DMS153 treated with DMSO at 0.1 percent for 48 hours (cell line): ENCODE data around the gene ST8SIA5.

ENCODE experiments used
- DNase-seq: peaks from one replicate; lab custom pipeline; 2025; ENCODE audit not compliant: unreplicated experiment; lab: John Stamatoyannopoulos, UW

ST8SIA5 gene

DNA sequence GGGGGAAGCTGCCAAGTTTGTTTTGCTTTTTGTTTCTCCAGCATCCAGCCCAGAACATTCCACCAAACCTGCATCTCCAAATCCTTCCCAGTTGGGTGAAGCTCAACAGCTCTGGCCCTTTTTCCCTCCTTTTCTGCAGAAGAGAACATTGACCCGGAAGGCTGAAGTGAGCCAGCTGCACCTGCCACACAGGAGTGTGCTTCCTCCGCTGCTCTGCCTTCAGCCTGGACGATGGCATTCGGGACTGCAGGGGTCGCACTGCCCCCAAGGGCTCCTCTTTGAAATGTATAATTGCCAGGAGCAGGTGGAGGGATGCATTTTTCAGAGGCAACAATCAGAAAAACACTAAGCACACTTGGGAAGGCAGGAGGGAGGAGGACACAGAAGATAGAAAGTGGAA is 41.8 kb downstream of the ST8SIA5 start:
- no peak for DNase-seq

DNA sequence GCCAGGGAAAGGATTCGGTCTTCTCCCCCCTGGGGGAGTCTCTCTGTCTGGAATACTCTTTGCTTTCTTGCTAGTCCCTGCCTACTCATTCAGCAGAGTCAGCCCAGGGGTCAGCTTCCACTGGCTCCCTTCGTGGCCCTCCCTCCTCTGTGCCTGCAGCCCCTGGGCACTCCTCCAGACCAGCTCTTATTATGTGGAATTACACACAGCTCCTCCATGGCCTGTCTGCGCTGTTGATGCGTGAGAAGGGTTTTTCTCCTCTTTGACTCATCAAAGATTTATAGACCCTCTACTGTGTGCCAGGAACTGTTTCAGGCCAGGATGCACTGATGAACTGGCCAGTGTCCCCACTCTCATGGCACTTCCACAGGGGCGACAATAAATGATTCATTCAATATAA is 44.4 kb downstream of the ST8SIA5 start:
- DNase-seq = no peak

DNA sequence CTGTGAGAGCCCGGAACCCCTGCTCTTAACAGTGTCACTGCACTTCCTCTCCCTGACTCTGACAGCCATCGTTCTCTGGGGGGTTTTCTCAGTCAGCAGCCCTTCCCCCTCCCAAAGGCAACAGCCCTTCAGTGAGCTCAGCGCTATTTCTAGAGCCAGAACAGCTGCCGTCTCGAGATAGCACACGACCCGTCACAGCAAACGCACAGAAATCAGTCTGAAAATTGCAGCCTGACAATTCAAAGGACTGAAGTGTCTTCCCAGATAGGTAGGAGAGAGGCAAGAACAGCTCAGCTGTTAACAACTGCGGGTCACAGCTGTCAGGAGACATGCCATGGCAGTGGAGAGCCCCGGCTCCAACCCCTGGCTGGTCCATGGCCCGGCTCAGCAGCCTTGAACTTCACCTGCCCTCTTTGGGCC is 45.4 kb downstream of the ST8SIA5 start:
- no peak for DNase-seq

DNA sequence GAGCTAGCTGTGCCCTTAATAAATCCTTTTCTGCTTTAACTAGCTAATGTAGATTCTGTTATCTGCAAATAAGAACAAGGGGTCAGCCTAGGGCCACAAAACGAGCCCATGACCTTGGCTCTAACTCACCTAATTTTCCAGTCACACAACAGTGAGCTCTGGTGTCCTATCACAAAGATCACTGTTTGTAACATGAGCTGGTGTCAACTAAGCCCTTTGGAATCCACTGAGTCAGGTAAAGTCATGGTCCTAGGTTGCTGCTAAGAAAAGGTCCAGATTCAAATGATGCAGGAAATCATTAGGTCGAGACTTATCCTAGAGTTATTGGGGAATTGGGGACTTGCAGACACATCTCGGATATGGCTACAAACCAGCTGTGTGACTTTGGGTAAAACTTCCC is 49.9 kb downstream of the ST8SIA5 start:
- DNase-seq = no peak

DNA sequence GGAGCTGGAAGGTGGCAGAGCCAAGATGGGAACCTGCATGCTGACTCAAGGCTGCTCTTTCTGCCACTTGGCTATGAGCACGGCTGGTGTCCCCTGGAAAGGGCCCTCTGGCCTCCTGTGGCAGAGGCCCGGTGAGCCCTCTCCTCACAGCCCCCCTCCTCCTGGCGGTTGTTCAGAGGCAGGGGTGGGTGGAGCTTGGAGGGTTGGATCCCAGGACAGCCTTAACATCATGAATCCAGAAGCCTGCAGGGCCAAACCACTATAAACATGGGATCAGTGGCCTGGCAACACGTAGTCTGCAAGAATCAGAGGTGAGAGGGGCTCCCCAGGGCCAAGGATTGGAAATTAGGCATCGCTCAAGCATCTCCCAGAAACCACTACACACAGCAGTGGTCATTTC is 51.3 kb downstream of the ST8SIA5 start:
- no peak for DNase-seq

DNA sequence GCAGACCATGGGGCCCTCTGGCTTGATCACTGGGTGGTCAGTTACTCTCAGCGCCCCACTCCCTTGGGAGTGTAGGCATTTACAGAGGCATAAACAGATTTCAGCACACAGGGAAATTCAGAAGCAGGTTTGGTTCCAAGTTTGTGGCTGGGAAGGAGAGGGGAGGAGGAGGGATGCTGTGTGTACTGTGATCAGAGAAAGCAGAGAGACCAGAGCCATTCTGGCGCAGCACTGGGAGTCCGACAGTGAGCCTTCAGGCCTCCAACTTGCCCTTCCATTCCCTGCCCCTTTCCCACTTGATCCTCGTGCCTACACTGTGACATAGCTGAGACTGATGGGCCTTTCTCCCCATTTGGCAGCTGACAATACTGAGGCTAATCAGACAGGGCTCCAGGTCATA is 52.0 kb downstream of the ST8SIA5 start:
- DNase-seq = no peak

DNA sequence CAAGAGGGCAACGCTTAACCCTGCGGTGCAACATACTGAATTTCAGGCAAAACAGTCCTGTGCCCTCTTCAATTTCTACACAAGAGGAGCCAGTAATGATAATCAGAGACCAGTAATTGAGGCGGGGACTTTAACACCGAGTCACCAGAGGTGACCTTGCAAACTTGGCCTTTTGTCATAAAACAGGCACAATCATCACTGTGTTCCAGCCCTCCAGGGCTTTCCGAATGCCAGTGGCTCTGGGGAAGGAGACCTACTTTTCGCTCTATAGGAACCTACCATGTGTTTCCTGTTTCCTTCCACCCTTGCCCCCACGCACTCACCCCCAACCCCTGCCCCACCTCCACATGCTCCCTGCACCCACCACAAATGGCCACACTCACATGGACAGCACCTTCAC is 52.7 kb downstream of the ST8SIA5 start:
- DNase-seq = no peak

DNA sequence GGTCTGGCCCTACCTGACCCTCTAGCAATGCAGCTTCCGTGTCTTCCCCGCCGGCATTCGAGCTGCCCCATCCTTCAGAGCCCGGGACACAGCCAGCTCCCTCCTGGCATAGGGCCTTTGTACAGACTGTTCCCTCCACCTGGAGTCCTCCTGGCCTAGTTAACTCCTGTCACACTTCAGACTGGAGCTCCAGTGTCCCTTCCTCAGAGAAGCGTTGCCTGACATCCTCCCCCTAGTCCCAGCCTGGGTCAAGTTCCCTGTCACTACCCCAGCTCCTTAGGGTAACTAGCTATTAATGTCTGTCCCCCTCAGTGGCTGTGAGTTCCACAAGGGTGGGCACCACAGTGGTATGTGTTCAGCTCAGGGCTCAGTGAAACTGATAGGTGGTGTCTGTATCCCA is 54.4 kb downstream of the ST8SIA5 start:
- DNase-seq = no peak

DNA sequence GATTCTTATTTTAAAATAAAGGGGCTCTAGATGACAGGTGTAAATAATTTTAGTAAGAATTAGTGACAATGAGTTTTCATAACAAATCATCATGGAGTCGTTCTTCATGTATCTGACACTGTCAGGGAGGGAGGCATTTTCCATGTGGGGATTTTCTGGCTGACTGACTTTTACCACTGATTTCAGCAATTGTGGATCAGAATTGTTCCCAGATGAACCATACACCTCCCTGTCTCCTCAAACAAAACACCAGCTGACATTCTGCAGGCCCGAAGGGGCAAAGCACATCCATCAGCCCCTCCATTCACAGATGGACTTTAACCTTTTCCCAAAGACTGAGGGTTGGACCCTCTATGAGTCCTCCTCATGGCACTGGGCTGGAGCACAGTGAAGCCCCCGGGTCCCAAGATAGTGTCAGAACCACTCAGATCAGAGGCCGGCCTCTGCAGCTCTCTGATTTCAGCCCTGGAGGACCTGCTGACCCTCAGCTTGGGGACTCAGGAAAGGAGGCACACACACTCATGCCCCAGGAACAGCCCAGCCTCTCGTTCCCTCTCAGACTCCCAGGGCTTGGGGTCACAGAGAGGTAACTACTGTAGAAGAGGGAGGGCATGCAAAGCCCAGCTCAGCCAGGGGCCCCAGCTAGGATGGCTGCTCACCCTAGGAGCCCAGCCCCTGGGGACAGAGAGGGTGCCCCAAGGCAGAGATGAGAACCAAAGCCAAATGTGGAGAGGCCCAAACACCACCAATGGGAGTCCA is 56.6 kb downstream of the ST8SIA5 start:
- DNase-seq = no peak

DNA sequence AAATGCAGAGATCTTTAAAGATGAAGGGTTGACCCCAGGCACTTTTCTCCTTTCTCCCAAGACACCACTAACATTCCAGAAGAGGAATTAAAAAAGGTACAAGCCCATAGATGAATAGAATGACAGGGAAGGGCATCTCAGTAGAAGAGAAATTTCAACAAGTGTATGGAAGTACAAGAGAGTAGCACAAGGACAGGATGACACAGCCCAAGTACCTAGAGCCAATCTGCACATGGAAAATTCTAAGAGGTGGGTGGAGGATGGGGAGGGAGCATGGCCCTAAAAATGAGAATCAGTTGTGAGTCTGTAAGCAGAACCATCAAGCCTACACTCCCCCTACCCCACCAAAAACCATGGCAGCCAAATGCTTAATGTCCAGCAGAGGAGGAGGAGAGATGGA is 60.2 kb downstream of the ST8SIA5 start:
- no peak for DNase-seq

DNA sequence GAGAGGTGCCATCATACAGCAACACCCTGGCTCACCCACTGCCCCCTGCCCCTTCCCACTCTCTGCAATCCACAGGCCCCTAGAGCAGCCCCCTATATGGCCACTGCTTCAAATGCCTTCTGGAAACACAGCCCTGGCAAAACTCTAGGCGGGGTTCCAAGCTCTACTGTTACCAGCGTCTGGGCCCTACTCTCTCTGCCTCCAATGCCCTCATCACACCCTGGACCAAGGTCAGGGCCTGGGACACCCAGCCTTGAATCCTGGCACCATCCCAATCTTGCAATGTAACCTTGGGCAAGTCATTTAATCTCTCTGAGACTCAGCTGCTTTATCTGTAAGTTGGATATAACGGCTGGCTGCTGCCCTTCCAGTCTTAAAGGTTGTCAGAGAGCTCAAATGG is 60.6 kb downstream of the ST8SIA5 start:
- DNase-seq = no peak

DNA sequence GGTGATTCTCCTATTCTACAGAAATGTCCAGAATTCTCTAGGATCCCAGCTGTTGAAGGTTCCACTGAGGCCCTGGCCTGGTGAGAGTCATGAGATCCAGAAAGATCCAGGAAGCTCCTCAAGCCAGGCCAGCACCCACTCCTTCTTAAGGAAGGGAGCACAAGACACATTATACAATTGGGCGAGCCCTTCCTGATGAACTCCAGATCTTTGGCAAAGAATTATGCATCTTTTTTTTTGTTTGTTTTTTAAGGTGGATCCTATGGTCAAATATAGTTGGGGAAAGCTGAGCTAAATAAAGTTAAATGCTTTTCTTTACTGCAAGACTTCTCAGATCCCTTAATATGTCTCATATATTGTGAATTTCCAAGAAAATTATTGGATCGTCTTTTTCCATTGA is 62.9 kb downstream of the ST8SIA5 start:
- DNase-seq = no peak

DNA sequence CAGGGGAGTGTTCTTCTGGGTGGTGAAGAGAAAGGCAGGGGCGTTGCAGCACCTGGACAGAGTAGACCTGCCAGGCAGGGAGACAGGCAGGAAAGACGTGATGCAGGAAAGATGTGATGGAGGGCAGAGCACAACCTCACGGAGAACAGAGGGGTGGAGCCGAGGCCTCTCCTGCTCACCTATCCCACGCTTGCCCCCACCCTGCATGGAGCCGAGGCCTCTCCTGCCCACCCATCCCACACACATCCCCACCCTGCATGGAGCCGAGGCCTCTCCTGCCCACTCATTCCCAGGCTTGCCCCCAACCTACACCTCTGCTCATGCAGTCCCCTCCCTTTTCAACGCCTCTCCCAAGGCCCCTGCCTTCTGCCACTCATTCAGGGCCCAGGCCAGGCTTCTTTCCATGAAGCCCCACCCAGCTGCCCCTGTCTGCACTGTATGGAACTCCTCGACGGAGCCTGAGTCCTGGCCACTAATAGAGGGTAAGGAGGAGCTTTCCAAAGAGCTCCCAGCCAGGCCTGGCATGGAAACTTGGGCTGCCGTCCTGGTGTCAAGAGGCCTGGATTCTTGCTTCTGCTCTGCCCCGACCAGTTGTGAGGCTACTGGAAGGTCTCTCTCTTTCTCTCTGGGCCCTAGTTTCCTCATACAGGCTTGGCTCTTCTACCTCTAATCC is 67.9 kb downstream of the ST8SIA5 start:
- DNase-seq = no peak

DNA sequence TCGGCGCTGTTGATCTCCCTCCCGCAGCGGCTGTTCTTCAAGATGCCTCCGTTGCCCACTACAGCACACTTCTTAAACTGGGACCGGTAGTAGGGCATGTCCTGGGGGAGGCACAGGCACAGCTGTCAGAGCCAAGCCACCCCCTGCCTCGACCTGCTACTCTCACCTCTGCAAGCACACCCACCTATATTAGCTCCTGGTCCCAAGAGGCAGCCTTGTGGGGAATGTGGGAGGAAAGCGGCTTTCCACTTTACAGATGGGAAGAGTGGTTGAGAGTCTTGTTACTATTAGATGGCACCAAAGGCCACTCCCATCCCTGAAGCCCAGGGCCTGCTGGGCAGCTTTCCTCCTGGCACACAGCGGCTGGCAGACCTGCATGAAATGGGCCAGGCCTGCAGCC is 70.7 kb downstream of the ST8SIA5 start:
- no peak for DNase-seq

DNA sequence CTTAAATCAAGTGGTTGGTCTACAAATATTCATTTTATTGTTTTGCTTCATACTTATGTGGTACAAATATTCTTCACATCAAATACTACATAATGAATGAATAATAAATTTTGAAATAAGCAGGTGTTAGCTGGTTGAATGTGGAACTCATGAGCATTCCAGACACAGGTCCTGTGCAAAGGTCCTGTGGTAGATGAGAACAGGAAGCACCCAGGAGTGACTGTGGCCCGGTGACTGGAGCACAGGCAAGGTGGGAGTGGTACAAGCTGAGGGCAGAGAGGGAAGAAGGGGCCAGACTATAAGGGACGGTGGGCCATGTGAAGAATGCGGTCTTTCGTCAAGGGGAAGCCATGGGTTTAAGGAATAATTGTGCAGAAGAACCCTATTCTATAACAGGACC is 73.6 kb downstream of the ST8SIA5 start:
- DNase-seq = no peak

DNA sequence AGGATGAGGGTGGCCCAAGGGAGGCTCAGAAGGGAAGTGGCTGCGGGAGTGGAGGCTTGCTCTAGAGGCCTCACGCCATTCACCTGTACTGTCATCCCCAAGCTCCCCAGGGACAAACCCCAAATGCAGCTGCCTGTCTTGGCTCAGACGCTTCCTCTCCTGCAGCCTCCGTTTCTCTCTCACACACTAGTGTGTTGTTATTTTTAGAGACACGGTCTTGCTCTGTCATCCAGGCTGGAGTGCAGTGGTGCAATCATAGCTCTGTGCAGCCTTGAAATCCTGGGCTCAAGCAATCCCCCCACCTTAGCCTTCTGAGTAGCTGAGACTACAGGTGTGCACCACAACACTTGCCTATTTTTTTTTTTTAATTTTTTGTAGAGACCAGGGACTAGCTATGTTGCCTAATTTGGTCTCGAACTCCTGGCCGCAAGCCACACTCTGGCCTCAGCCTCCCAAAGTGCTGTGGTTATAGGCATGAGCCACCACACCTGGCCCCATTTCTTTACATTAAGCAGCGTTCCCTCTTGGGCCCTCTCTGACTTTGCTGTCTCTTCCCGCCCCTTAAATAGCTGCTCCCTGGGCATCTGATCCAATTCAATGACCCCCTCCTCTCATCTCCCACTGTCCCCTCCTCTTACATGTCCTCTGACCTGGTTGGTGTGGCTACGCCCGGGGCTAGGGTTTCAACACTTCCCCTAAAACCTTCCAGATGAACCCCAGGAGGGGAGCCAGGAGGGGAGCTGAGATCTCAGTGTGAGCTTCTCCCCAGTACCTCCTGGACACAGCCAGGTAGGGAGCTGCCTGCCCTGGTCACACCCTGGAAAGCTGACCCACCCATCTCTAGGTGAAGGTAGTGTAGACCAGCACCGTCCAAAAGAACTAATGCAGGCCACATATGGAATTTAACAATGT is 75.8 kb downstream of the ST8SIA5 start:
- no peak for DNase-seq

DNA sequence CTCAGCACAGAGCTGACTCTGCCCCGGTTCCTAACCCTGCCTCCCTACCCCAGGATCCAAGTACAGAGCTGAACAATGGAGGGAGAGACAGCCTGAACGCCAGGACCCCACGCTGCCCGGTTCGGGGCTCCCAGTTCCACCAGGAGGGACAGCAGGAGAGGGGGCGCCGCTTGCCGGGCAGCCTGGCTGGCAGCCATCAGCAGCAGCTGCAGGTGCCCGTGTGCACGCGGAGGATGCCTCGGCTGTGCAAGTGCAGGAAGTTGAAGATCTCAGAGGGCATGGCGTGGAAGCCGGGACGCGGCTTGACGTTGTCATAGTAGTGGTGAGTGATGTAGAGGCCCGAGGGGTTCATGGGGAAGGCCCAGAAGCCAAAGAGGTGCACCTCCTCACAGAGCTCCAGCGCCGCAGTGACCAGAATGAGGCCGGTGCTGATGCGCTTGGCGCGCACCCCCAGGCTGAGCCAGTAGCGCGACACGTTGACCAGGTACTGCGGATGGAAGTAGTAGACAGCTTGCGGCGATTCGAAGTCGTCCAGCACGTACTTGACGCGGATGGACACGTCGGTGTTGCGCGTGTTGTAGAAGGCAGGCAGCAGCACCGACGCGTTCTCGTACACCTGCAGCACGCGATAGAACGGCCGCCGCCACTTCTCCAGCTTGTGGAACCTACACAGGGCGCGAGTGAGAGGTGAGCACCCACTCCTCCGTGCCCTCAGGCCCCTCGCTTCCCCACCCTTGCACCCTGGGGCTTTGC is 76.8 kb downstream of the ST8SIA5 start:
- DNase-seq = no peak

DNA sequence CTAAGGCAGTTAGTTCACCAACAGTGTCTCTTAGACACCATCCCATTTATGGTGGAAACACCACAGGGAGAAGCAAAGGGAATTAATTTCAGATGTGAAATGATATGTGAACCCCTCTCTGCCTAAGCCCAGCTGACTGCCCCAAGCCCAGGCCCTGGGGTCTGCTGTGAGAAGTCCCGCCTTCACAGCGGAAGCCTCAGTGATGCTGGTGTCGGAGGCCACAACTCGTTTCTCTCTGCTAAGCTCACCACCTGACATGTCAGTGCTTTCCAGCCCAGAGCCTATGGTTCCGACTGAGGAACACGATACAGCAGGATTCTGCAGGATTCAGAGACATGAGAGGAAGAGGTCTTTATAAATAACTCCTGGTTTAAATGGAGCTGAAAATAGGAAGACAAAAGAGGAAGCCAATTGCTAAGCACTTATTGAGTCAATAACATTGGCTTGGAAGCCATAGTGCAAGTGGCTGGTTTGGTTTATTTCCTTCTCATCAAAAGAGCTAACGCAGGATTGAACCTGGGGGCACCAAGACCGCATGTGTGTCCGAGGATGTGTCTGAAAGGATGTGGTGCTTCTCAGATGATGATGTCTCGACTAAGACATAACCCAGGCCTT is 78.0 kb downstream of the ST8SIA5 start:
- no peak for DNase-seq

DNA sequence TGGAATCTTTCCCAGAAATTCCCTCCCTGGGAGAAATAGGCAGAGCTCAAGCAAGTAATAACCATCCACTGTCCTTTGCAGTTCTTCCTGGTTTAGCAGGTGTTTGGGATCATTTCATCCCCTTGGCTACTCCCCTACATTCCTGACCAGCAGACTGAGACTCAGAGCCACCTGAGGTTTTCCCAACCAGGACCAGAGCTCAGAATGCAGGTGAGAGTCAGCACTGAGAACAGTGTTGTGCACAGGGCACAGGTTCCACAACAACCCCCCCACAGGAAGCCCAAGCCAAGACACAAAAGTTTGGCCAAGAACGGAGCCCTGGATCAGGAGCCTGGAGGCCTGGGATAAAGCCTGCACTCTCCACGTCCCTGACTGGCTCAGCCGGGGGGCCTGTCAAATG is 78.8 kb downstream of the ST8SIA5 start:
- DNase-seq = no peak

DNA sequence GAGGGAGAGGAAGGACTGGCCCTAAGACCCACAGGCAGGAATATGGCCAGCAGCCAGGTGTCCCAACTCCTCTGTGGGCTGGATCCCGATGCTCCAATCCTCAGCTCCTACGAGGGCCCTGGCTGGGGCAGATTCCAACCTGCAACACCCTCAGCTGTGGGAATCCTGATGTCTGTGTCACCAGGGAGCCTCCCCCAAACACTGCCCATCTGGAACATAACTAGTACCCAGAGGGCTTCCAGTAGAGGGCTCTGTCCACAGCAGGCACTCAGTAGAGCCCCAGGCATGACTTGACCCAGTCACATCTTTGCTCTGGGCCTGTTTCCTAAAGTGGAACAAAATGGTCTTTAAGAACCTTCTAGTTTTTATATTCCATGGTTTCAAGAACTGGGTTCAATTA is 79.2 kb downstream of the ST8SIA5 start:
- no peak for DNase-seq
